Smooth muscle cell of trachea (primary cell): ENCODE results near the gene PALM3. TPM values are rescaled to one million over a fixed set of nuclear protein-coding genes. Genes with fewer than 3 reads are reported as not detected.

Experiments
- total RNA-seq: library from RNA; depleted of rRNA; stranded (reverse); fragments of >200 nt; gene quantifications from 2 replicates; pipeline ENCODE4 v1.2.1, GENCODE V29; 2014

The PALM3 gene
- 0.87 and 0.99 TPM in 2 replicates for total RNA-seq

GRCh38 chr19:14061751-14062557 lies at the start of gene PALM3:
TSS of gene PALM3 (minus strand) at chr19:14062076. CDS start at chr19:14061980, 96 bp downstream.

GRCh38 chr19:14090509-14091080 lies 28.7 kb upstream of the PALM3 start, which contains the start of gene SAMD1:
TSS of gene SAMD1 (minus strand) at chr19:14090751.

GRCh38 chr19:14085309-14085995 lies 23.6 kb upstream of the PALM3 start, which contains the start of gene C19orf67:
TSS of gene C19orf67 (minus strand) at chr19:14085783. CDS start at chr19:14085627, 156 bp downstream.

GRCh38 chr19:14072535-14073260 lies 10.8 kb upstream of the PALM3 start, which contains the start of gene MISP3:
TSS of gene MISP3 (plus strand) at chr19:14072786. CDS start at chr19:14073310, 524 bp downstream.

GRCh38 chr19:14031719-14032480 lies 30.0 kb downstream of the PALM3 start, which contains the start of gene IL27RA:
TSS of gene IL27RA (plus strand) at chr19:14031762. CDS start at chr19:14031873, 111 bp downstream.

GRCh38 chr19:14027856-14028450 lies 33.9 kb downstream of the PALM3 start, which contains the start of gene RLN3:
TSS of gene RLN3 (plus strand) at chr19:14028148. CDS start at chr19:14028205, 57 bp downstream.

GRCh38 chr19:14006085-14006765 lies 55.7 kb downstream of the PALM3 start, which contains the start of gene RFX1:
TSS of gene RFX1 (minus strand) at chr19:14006320. CDS start at chr19:13993843, 12,477 bp downstream.

Other genes with a start within 250 kb of the PALM3 start
- gene NANOS3, start 184.9 kb downstream of the PALM3 start, total RNA-seq: 0.66 TPM in 1 of 2 replicates, not detected in the other
- gene BRME1, start 156.0 kb downstream of the PALM3 start, total RNA-seq: 0.66 and 0.73 TPM in 2 replicates
- gene CC2D1A, start 155.9 kb downstream of the PALM3 start, total RNA-seq: 11.6 and 11.8 TPM in 2 replicates
- 1.6 and 2.5 TPM in 2 replicates for gene PODNL1, start 123.7 kb downstream of the PALM3 start, total RNA-seq
- 10.4 and 13.8 TPM in 2 replicates for gene DCAF15, start 109.6 kb downstream of the PALM3 start, total RNA-seq
- 3.5 and 4.2 TPM in 2 replicates for gene RFX1, start 55.8 kb downstream of the PALM3 start, total RNA-seq
- not detected in 2 replicates for gene RLN3, start 33.9 kb downstream of the PALM3 start, total RNA-seq
- gene IL27RA, start 30.3 kb downstream of the PALM3 start, total RNA-seq: 0.87 and 1.5 TPM in 2 replicates
- 0.15 and 1.3 TPM in 2 replicates for gene MISP3, start 10.7 kb upstream of the PALM3 start, total RNA-seq
- gene C19orf67, start 23.7 kb upstream of the PALM3 start, total RNA-seq: 0.17 TPM in 1 of 2 replicates, not detected in the other
- 19.6 and 36.2 TPM in 2 replicates for gene SAMD1, start 28.7 kb upstream of the PALM3 start, total RNA-seq
- gene PRKACA, start 55.7 kb upstream of the PALM3 start, total RNA-seq: 60.2 and 72.1 TPM in 2 replicates
- 0.66 and 11.9 TPM in 2 replicates for gene ASF1B, start 74.5 kb upstream of the PALM3 start, total RNA-seq
- gene ADGRL1, start 144.1 kb upstream of the PALM3 start, total RNA-seq: 2.0 and 5.0 TPM in 2 replicates